ENCODE data around the gene LETM1. TPM values are rescaled to one million over a fixed set of nuclear protein-coding genes. Genes with fewer than 3 reads are reported as not detected.
A peak's percentile ranks its signal among the peaks of the same experiment; 100 is the strongest.

The LETM1 gene
- total and polyA plus RNA-seq, 2 of the 8 experiments (the other 6 are each of a cell fraction or from before 2014, with no cell fraction given), result 19.8 to 50.1 TPM

- no peak for FAIRE-seq
- Histone ChIP-seq H2AK5ac (ENCODE audit: low read depth, low read length) (no peak overlapping the region), H3K79me1 (ENCODE audit: low read depth, low read length) (no peaks in the 10 kb centered on the region), H3K36me3 (ENCODE audit: control insufficient read depth in 2 of 4, insufficient read depth in 4 of 4, low read length in 3 of 4) (peaks cover 0 to 15% (median 9%) of the 10 kb centered on the region in 4 experiments; a peak in 6 of 8 replicates), H2BK20ac (ENCODE audit: low read length) (no peak overlapping the region), H2BK5ac (ENCODE audit: low read depth, low read length) (no peak overlapping the region), H3K9ac (replicated peaks in 1 of 4; ENCODE audit: extremely low read depth in 1 of 4, low read depth in 3 of 4, low read length in 3 of 4) (no peak overlapping the region), H3K23me2 (ENCODE audit: low read depth, low read length) (no peaks in the 10 kb centered on the region), H3K27ac (ENCODE audit: low read depth, low read length) (no peak overlapping the region), H3K14ac (ENCODE audit: insufficient read length) (no peak overlapping the region), H4K91ac (replicated peaks; ENCODE audit: insufficient read length, low read length) (no peak overlapping the region), H2AFZ (ENCODE audit: low read length) (no peak overlapping the region), H3K79me2 (ENCODE audit: control insufficient read depth in 1 of 2, insufficient read depth in 2 of 2, low read length in 2 of 2) (no peaks in the 10 kb centered on the region), H3K27me3 (replicated peaks in 1 of 4; ENCODE audit: control insufficient read depth in 3 of 4, extremely low read depth in 1 of 4, insufficient read depth in 3 of 4, low read length in 3 of 4) (no peaks in the 10 kb centered on the region), H2BK15ac (ENCODE audit: low read length) (no peak overlapping the region), H4K5ac (ENCODE audit: insufficient read length, low read depth, low read length) (no peak overlapping the region), H2BK12ac (ENCODE audit: low read depth, low read length) (no peak overlapping the region), H3K18ac (ENCODE audit: extremely low read depth, low read length) (no peak overlapping the region), H3K9me3 (ENCODE audit: insufficient read depth in 2 of 2, low read depth in 1 of 2, low read length in 1 of 2) (no peaks in the 10 kb centered on the region), H3K4me2 (ENCODE audit: insufficient read depth in 1 of 2, low read depth in 2 of 2, low read length in 2 of 2) (no peak overlapping the region), H3K4me1 (replicated peaks in 1 of 4; ENCODE audit: control insufficient read depth in 3 of 4, insufficient read depth in 4 of 4, low read length in 3 of 4) (no peaks in the 10 kb centered on the region; a peak in 1 of 7 replicates), H4K20me1 (replicated peaks in 1 of 2; ENCODE audit: control insufficient read depth in 1 of 2, insufficient read depth in 2 of 2, low read length in 2 of 2) (peaks cover 0 to 13% of the 10 kb centered on the region in 2 experiments), H3K23ac (ENCODE audit: insufficient read length) (no peak overlapping the region), H3K56ac (replicated peaks; ENCODE audit: insufficient read length, low read depth, low read length) (no peak overlapping the region), H3K4ac (replicated peaks; ENCODE audit: insufficient read length, low read depth, low read length) (no peak overlapping the region), H4K8ac (ENCODE audit: extremely low read depth, insufficient read depth, low read length) (no peak overlapping the region), H2BK120ac (replicated peaks; ENCODE audit: low read depth, low read length) (no peak overlapping the region), H3K4me3 (ENCODE audit: extremely low read depth in 1 of 4, insufficient read depth in 2 of 4, low read depth in 3 of 4, low read length in 4 of 4) (no peak overlapping the region)
- WGBS, 2 experiments (ENCODE audit: extremely low coverage in 1 of 2, insufficient coverage in 1 of 2, insufficient read length in 1 of 2, insufficient replicate concordance in 2 of 2, low coverage in 1 of 2, low lambda C conversion rate in 2 of 2, missing lambda C conversion rate in 1 of 2), result 79% methylated on average over 9 of the region's 9 CpGs; no CpG with 5 or more reads in 1 of the 2 experiments
- ChIA-PET CTCF (ENCODE audit: partially characterized antibody) (interaction anchor here (0.7 to 71.2 kb wide), 8 partner anchors 9 to 97 kb away, joined by 3 to 2507 read pairs (median 4); no protein-coding TSS in a partner anchor), POLR2A (ENCODE audit: partially characterized antibody) (interaction anchor here (1.8 to 2.1 kb wide), 2 partner anchors 19 to 69 kb away, joined by 4 read pairs; no protein-coding TSS in a partner anchor)
- no peak for DNase-seq (ENCODE audit: low read depth in 1 of 2, low spot score in 2 of 2)
- no peak for TF ChIP-seq SIN3A (conservative IDR thresholded peaks at IDR 0.05 in 1 of 2, IDR thresholded peaks at IDR 0.05 in 1 of 2; ENCODE audit: low read depth in 1 of 2, low read length in 2 of 2)
- TF ChIP-seq CTCF (IDR thresholded peaks at IDR 0.05; ENCODE audit: control extremely low read depth in 1 of 3, insufficient read depth in 1 of 3, low read depth in 1 of 3, low read length in 3 of 3), result peak in 2 of 3 experiments; percentile 8 to 13; a peak in 2 of 4 replicates
- peak in 1 of 2 experiments; percentile 31; a peak in 2 of 4 replicates for TF ChIP-seq RAD21 (IDR thresholded peaks at IDR 0.05 in 1 of 2, conservative IDR thresholded peaks at IDR 0.05 in 1 of 2; ENCODE audit: low read depth in 2 of 2, low read length in 2 of 2)
These were observed 42.0 kb downstream of the LETM1 start for GRCh38 chr4:1813915-1814314.
